ENCODE results near the gene CLDN7. TPM values are rescaled to one million over a fixed set of nuclear protein-coding genes. Genes with fewer than 3 reads are reported as not detected.
"Not testable (repeated sequence)": the region's sequence is repeated elsewhere in the genome, so short reads cannot be mapped to it uniquely, and the experiment has no call there.

The CLDN7 gene
- total and polyA plus RNA-seq, 3 experiments from 2014 or later: 0.63 to 2.1 (median 1.1) TPM

DNA sequence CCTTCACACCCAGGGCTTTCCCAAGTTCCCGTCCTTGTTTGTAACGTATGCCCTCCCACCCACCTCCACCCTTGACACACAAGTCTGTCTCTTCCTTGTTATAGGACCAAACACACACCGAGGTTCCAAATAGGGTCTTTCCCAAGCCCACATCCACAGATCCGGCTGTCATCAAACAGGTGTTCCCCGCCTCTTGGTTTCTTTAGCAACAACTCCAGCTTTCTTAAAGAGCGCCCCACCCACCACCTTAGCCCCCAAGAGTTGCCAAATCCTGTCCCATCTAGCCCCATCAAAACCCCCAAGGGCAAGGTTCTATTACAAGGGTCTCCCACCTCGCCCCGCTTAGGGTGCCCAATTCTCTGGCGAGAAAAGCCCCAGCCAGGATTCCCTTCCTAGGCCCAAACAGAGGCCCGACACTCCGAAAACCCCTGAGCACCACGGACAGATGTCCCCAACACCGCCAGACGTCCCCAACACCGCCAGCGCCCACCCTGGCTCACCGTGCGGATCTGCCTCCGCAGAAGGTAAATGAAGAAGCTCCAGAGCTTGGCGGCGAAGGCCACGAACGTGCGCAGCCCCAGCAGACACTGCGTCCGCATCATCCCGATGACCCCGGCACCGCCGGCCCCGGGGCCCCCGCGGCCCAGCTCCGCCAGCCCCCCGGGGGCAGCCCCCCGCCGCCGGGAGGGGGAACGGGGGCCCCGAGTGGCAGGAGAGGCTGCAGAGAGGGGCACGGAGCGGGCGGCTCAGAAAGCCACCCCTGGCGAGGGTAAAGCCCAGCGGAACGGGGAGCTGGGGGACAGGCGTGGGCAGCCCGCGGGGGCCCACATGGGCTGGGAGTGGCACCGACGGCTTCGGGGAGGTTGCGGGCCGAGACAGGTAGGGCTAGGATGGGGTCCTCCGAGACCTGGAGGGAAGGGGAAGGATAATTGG is 11.3 kb downstream of the CLDN7 start:
- DNase-seq: peak in 2 of 5 donors; percentile 10 to 35
- no peaks in the 10 kb centered on the region for H3K27me3 ChIP-seq (ENCODE audit: insufficient read depth, low read length, poor library complexity, severe bottlenecking)
- H3K4me3 ChIP-seq (ENCODE audit: low read length): peak overlapping the region; percentile 68
- Mint-ChIP-seq H3K9me3 (no peaks in the 10 kb centered on the region), H3K4me3 (peak overlapping the region; percentile 94 to 98 (median 96)), H3K27me3 (peaks cover 0 to 2% of the 10 kb centered on the region in 2 donors), H3K36me3 (peaks cover 0 to 51% (median 14%) of the 10 kb centered on the region in 3 donors), H3K4me1 (peaks cover 41 to 55% (median 46%) of the 10 kb centered on the region in 3 donors), H3K27ac (peak overlapping the region; percentile 86 to 100 (median 96))
- peaks cover 23% of the 10 kb centered on the region for H3K36me3 ChIP-seq (ENCODE audit: insufficient read depth, low read length)
- H3K9me3 ChIP-seq (ENCODE audit: low read length): no peaks in the 10 kb centered on the region
- peaks cover 33% of the 10 kb centered on the region for H3K4me1 ChIP-seq (ENCODE audit: insufficient read depth, low read length)
- peak overlapping the region; percentile 97 for H3K27ac ChIP-seq (ENCODE audit: low read depth, low read length)
- POLR2A ChIA-PET: interaction anchor here (0.7 to 2.5 kb wide), 5 partner anchors 8 to 868 kb away, joined by 3 to 16 read pairs (median 6); partner anchors contain the start of genes DVL2, GABARAP and PHF23
- CTCF ChIA-PET: interaction anchor here (1.1 to 1.2 kb wide), 2 partner anchors 8 to 13 kb away, joined by 4 to 6 read pairs; partner anchors contain the start of gene GABARAP

- peak overlapping the region; percentile 68 for H3K4me3 ChIP-seq (ENCODE audit: low read length)
- H3K36me3 ChIP-seq (ENCODE audit: insufficient read depth, low read length): peaks cover 24% of the 10 kb centered on the region
- peaks cover 0 to 50% (median 14%) of the 10 kb centered on the region in 3 donors for H3K36me3 Mint-ChIP-seq
- H3K4me3 Mint-ChIP-seq: peak overlapping the region; percentile 70 to 98 (median 93)
- peak overlapping the region in 6 of 8 donors; percentile 46 to 96 (median 96) for H3K27ac Mint-ChIP-seq
- H3K4me1 Mint-ChIP-seq: peaks cover 41 to 55% (median 46%) of the 10 kb centered on the region in 3 donors
- H3K27me3 Mint-ChIP-seq: peaks cover 0 to 2% of the 10 kb centered on the region in 2 donors
- H3K27ac ChIP-seq (ENCODE audit: low read depth, low read length): peak overlapping the region; percentile 97
- DNase-seq: no peak
- ChIA-PET CTCF (interaction anchor here (1.0 to 1.9 kb wide), 2 partner anchors 10 to 47 kb away, joined by 3 to 5 read pairs; no protein-coding TSS in a partner anchor), POLR2A (interaction anchor here (2.5 kb wide), 1 partner anchor 10 kb away, joined by 16 read pairs; the partner anchor contains the start of gene PHF23)
- no peaks in the 10 kb centered on the region for H3K9me3 Mint-ChIP-seq
- H3K27me3 ChIP-seq (ENCODE audit: insufficient read depth, low read length, poor library complexity, severe bottlenecking): no peaks in the 10 kb centered on the region
- no peaks in the 10 kb centered on the region for H3K9me3 ChIP-seq (ENCODE audit: low read length)
- peaks cover 33% of the 10 kb centered on the region for H3K4me1 ChIP-seq (ENCODE audit: insufficient read depth, low read length)
Observed at GRCh38 chr17:7249830-7250229, 12.4 kb downstream of the CLDN7 start.

GRCh38 chr17:7249214-7249613 is 13.1 kb downstream of the CLDN7 start:
- H3K4me1 ChIP-seq (ENCODE audit: insufficient read depth, low read length): peaks cover 33% of the 10 kb centered on the region
- peak overlapping the region; percentile 66 to 95 (median 93) for H3K4me3 Mint-ChIP-seq
- no peak overlapping the region for H3K4me3 ChIP-seq (ENCODE audit: low read length)
- H3K9me3 Mint-ChIP-seq: no peaks in the 10 kb centered on the region
- H3K36me3 ChIP-seq (ENCODE audit: insufficient read depth, low read length): peaks cover 26% of the 10 kb centered on the region
- no peak for DNase-seq
- H3K27me3 Mint-ChIP-seq: peaks cover 0 to 2% of the 10 kb centered on the region in 2 donors
- H3K27ac Mint-ChIP-seq: peak overlapping the region in 2 of 8 donors; percentile 76 to 91
- ChIA-PET CTCF (interaction anchor here (1.0 to 1.9 kb wide), 2 partner anchors 9 to 47 kb away, joined by 3 to 5 read pairs; no protein-coding TSS in a partner anchor), POLR2A (no interaction called here)
- peaks cover 0 to 50% (median 18%) of the 10 kb centered on the region in 3 donors for H3K36me3 Mint-ChIP-seq
- no peaks in the 10 kb centered on the region for H3K27me3 ChIP-seq (ENCODE audit: insufficient read depth, low read length, poor library complexity, severe bottlenecking)
- peaks cover 41 to 51% (median 46%) of the 10 kb centered on the region in 3 donors for H3K4me1 Mint-ChIP-seq
- H3K27ac ChIP-seq (ENCODE audit: low read depth, low read length): no peak overlapping the region
- no peaks in the 10 kb centered on the region for H3K9me3 ChIP-seq (ENCODE audit: low read length)

GRCh38 chr17:7248796-7249195 is 13.5 kb downstream of the CLDN7 start:
- CTCF ChIA-PET: interaction anchor here (1.9 kb wide), 1 partner anchor 9 kb away, joined by 5 read pairs; no protein-coding TSS in a partner anchor
- H3K4me3 Mint-ChIP-seq: peak overlapping the region; percentile 37 to 95 (median 93)

DNA sequence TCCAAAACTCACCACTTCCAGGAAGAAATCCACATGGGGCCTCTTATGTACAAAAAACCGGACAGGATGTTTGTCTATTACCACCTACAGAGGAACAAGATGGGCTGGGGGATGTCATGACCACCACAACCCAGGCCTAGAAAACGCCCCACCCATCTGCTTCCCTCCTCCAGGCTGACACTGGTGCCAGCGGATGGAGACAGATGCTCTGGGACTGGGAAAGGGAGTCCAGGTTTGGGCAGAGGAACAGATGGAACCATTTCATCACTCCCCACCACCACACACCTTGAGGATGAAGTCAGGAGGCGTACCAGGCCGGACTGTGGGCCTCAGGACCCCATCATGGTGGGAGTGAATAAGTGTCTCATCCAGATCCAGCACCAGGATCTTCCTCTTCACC is 15.5 kb downstream of the CLDN7 start:
- peaks cover 31% of the 10 kb centered on the region for H3K4me1 ChIP-seq (ENCODE audit: insufficient read depth, low read length)
- H3K27me3 Mint-ChIP-seq: peaks cover 0 to 7% of the 10 kb centered on the region in 2 donors
- H3K4me3 ChIP-seq (ENCODE audit: low read length): no peak overlapping the region
- H3K4me3 Mint-ChIP-seq: peak overlapping the region in 3 of 7 donors; percentile 27 to 64 (median 34)
- no peak overlapping the region for H3K27ac ChIP-seq (ENCODE audit: low read depth, low read length)
- peak overlapping the region in 4 of 8 donors; percentile 32 to 95 (median 76) for H3K27ac Mint-ChIP-seq
- H3K27me3 ChIP-seq (ENCODE audit: insufficient read depth, low read length, poor library complexity, severe bottlenecking): no peaks in the 10 kb centered on the region
- peaks cover 0 to 3% (median 0%) of the 10 kb centered on the region in 5 donors for H3K9me3 Mint-ChIP-seq
- H3K36me3 Mint-ChIP-seq: peaks cover 0 to 49% (median 14%) of the 10 kb centered on the region in 3 donors
- H3K9me3 ChIP-seq (ENCODE audit: low read length): no peaks in the 10 kb centered on the region
- H3K36me3 ChIP-seq (ENCODE audit: insufficient read depth, low read length): peaks cover 25% of the 10 kb centered on the region
- DNase-seq: no peak
- ChIA-PET POLR2A (no interaction called here), CTCF (interaction anchor here (1.6 kb wide), 1 partner anchor 27 kb away, joined by 4 read pairs; the partner anchor contains the start of genes ACADVL and DLG4)
- H3K4me1 Mint-ChIP-seq: peaks cover 40 to 48% (median 44%) of the 10 kb centered on the region in 3 donors

More at GRCh38 chr17:7248796-7249195, 13.5 kb downstream of the CLDN7 start:
- DNase-seq: no peak
- H3K36me3 ChIP-seq (ENCODE audit: insufficient read depth, low read length): peaks cover 25% of the 10 kb centered on the region
- no peaks in the 10 kb centered on the region for H3K9me3 Mint-ChIP-seq
- POLR2A ChIA-PET: no interaction called here
- no peaks in the 10 kb centered on the region for H3K9me3 ChIP-seq (ENCODE audit: low read length)
- peak overlapping the region in 3 of 8 donors; percentile 35 to 91 (median 63) for H3K27ac Mint-ChIP-seq
- peaks cover 39 to 47% (median 46%) of the 10 kb centered on the region in 3 donors for H3K4me1 Mint-ChIP-seq
- H3K4me3 ChIP-seq (ENCODE audit: low read length): no peak overlapping the region
- H3K27me3 Mint-ChIP-seq: peaks cover 0 to 2% of the 10 kb centered on the region in 2 donors
- H3K4me1 ChIP-seq (ENCODE audit: insufficient read depth, low read length): peaks cover 33% of the 10 kb centered on the region
- no peak overlapping the region for H3K27ac ChIP-seq (ENCODE audit: low read depth, low read length)
- H3K27me3 ChIP-seq (ENCODE audit: insufficient read depth, low read length, poor library complexity, severe bottlenecking): no peaks in the 10 kb centered on the region
- H3K36me3 Mint-ChIP-seq: peaks cover 0 to 50% (median 16%) of the 10 kb centered on the region in 3 donors

DNA sequence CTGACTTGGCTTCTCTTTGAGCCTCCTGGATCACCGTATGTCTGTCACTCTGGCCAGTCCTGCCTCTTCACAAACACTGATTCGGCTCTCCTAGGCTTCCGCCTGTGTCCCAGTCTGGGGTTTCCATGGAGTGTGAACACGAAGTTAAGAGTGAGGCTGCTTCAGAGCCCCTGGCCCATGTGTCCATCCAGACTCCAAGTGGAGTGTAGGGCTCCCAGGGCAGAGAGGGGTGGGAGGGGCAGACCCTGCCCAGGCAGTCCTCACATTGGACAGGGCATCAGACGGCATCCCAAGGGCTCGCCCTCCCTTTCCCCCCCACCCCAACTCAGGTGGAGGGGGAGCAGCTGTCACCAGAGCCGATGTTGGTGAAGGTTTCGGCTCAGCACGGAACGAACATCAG is 18.4 kb downstream of the CLDN7 start:
- Mint-ChIP-seq H3K36me3 (peaks cover 0 to 67% (median 23%) of the 10 kb centered on the region in 3 donors), H3K27me3 (peaks cover 0 to 11% of the 10 kb centered on the region in 2 donors), H3K4me3 (peak overlapping the region; percentile 32 to 98 (median 80)), H3K27ac (peak overlapping the region in 3 of 8 donors; percentile 63 to 99 (median 96)), H3K4me1 (peaks cover 42 to 48% (median 45%) of the 10 kb centered on the region in 3 donors)
- H3K9me3 ChIP-seq (ENCODE audit: low read length); H3K4me3 ChIP-seq (ENCODE audit: low read length); H3K27me3 ChIP-seq (ENCODE audit: insufficient read depth, low read length, poor library complexity, severe bottlenecking); H3K9me3 Mint-ChIP-seq; H3K27ac ChIP-seq (ENCODE audit: low read depth, low read length); DNase-seq: not testable (repeated sequence)
- peaks cover 31% of the 10 kb centered on the region for H3K4me1 ChIP-seq (ENCODE audit: insufficient read depth, low read length)
- H3K36me3 ChIP-seq (ENCODE audit: insufficient read depth, low read length): peaks cover 37% of the 10 kb centered on the region
- ChIA-PET CTCF (interaction anchor here (2.8 kb wide), 1 partner anchor 52 kb away, joined by 8 read pairs; no protein-coding TSS in a partner anchor), POLR2A (interaction anchor here (0.6 kb wide), 1 partner anchor 193 kb away, joined by 5 read pairs; no protein-coding TSS in a partner anchor)

DNA sequence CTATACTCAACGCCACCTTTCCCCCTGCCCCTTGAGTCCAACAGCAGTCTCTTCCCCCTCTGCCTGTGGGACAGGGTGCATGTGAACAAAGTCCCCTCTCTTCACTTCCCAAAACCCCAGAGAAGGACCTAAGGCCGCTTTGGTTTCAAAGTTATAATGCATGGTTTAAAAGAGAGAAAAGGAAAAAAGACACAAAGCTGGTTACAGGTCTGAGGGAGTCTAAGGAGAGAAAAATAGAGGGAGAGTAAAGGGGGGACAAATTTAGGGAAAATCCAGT is 18.9 kb downstream of the CLDN7 start:
- DNase-seq: no peak
- Mint-ChIP-seq H3K27ac (peak overlapping the region; percentile 77 to 99 (median 96)), H3K4me1 (peaks cover 37 to 44% (median 40%) of the 10 kb centered on the region in 3 donors), H3K9me3 (peaks cover 0 to 3% (median 0%) of the 10 kb centered on the region in 5 donors), H3K27me3 (peaks cover 0 to 11% of the 10 kb centered on the region in 2 donors), H3K4me3 (peak overlapping the region; percentile 76 to 98 (median 94)), H3K36me3 (peaks cover 0 to 69% (median 23%) of the 10 kb centered on the region in 3 donors)
- peaks cover 29% of the 10 kb centered on the region for H3K4me1 ChIP-seq (ENCODE audit: insufficient read depth, low read length)
- no peaks in the 10 kb centered on the region for H3K9me3 ChIP-seq (ENCODE audit: low read length)
- ChIA-PET POLR2A (interaction anchor here (0.6 to 2.7 kb wide), 6 partner anchors 8 to 197 kb away, joined by 4 to 13 read pairs (median 6); partner anchors contain the start of genes ACAP1, CTDNEP1, DVL2 and ELP5), CTCF (interaction anchor here (1.2 to 2.8 kb wide), 2 partner anchors 24 to 53 kb away, joined by 6 to 8 read pairs; partner anchors contain the start of genes ACADVL and DLG4)
- H3K27me3 ChIP-seq (ENCODE audit: insufficient read depth, low read length, poor library complexity, severe bottlenecking): no peaks in the 10 kb centered on the region
- peaks cover 37% of the 10 kb centered on the region for H3K36me3 ChIP-seq (ENCODE audit: insufficient read depth, low read length)
- peak overlapping the region; percentile 69 for H3K27ac ChIP-seq (ENCODE audit: low read depth, low read length)
- H3K4me3 ChIP-seq (ENCODE audit: low read length): peak overlapping the region; percentile 78
